A549 (cell line): ENCODE results near the gene ZBTB47. TPM values are rescaled to one million over a fixed set of nuclear protein-coding genes. Genes with fewer than 3 reads are reported as not detected.

Experiments
- ATAC-seq, 2 experiments: fragments of 200-7000 bp in 1 of 2; fragments of >200 bp in 1 of 2; cut with Nextera tagmentation in 1 of 2; cut with Tn5 transposase in 1 of 2; 3 replicates each; pipeline versions ENCODE4 v1.8.0 to v1.9.1; 2018 to 2020; ENCODE audit warnings: mild to moderate bottlenecking in 1 of 2, moderate library complexity in 1 of 2
- CTCF ChIA-PET: fragments of 300-600 bp; sonication (Branson Sonifier 250); formaldehyde crosslinking; extraction: SDS; loops from one replicate; lab custom pipeline; 2021; ENCODE audit warnings: antibody characterized with exemption, inconsistent platforms; lab: Yijun Ruan, JAX
- POLR2A ChIA-PET: fragments of 350-600 bp; formaldehyde crosslinking; extraction: SDS; loops from one replicate; lab custom pipeline; 2021; ENCODE audit warnings: antibody characterized with exemption, inconsistent platforms; lab: Yijun Ruan, JAX
- DNase-seq, 2 experiments: peaks; one replicate each; pipeline versions ENCODE4 v3.0.0 to v3.0.0-alpha.2; 2011 to 2016; ENCODE audit warnings: low read depth in 1 of 2, low spot score in 1 of 2
- FAIRE-seq: peaks from 2 replicates; lab custom pipeline; 2011; peaks lifted over from hg19 to GRCh38; lab: Jason Lieb, UNC
- H3K27ac ChIP-seq, 2 experiments: fragments of >200 bp; sonication (Bioruptor Twin); formaldehyde crosslinking; 3 replicates each; pipeline ENCODE4 v1.5.1; 2016 to 2017
- H3K4me1 ChIP-seq: fragments of >200 bp; sonication (Bioruptor Twin); formaldehyde crosslinking; 3 replicates; pipeline ENCODE4 v1.6.1; 2016
- H3K4me2 ChIP-seq: fragments of >200 bp; sonication (Bioruptor Twin); formaldehyde crosslinking; 3 replicates; pipeline ENCODE4 v1.6.1; 2016
- H3K4me3 ChIP-seq: fragments of >200 bp; sonication (Bioruptor Twin); formaldehyde crosslinking; 3 replicates; pipeline ENCODE4 v1.5.1; 2016
- H3K9me3 ChIP-seq: fragments of >200 bp; sonication (Bioruptor Twin); formaldehyde crosslinking; 3 replicates; pipeline ENCODE4 v1.6.1; 2016
- CBX2 ChIP-seq: fragments of 200-600 bp; sonication (generic); IDR thresholded peaks from 2 replicates; pipeline ENCODE4 v1.6.1; 2016; ENCODE audit warnings: low read depth, mild to moderate bottlenecking, borderline replicate concordance
- CHD4 ChIP-seq: fragments of 200-600 bp; sonication (generic); IDR thresholded peaks from 2 replicates; pipeline ENCODE4 v1.6.1; 2016; ENCODE audit warnings: antibody characterized with exemption, mild to moderate bottlenecking, borderline replicate concordance
- EHF ChIP-seq: fragments of 250-450 bp; sonication (Bioruptor Pico); IDR thresholded peaks from 2 replicates; pipeline ENCODE4 v1.5.0; 2020; ENCODE audit warnings: mild to moderate bottlenecking
- ESRRA ChIP-seq: fragments of 150-350 bp; IDR thresholded peaks from 2 replicates; pipeline ENCODE4 v1.6.1; 2014; ENCODE audit warnings: mild to moderate bottlenecking, low read length, borderline replicate concordance
- HDAC2 ChIP-seq: fragments of 200-600 bp; sonication (generic); IDR thresholded peaks from 2 replicates; pipeline ENCODE4 v1.6.1; 2016
- HEYL ChIP-seq: fragments of 250-450 bp; sonication (Bioruptor Pico); IDR thresholded peaks from 2 replicates; pipeline ENCODE4 v1.8.0; 2021; ENCODE audit warnings: mild to moderate bottlenecking, moderate library complexity
- HOXA7 ChIP-seq: fragments of 250-450 bp; sonication (Bioruptor Pico); IDR thresholded peaks from 2 replicates; pipeline ENCODE4 v1.5.0; 2020; ENCODE audit warnings: mild to moderate bottlenecking, moderate library complexity
- KDM5A ChIP-seq: fragments of 200-600 bp; sonication (generic); IDR thresholded peaks from 2 replicates; pipeline ENCODE4 v1.6.1; 2016; ENCODE audit warnings: antibody characterized with exemption, mild to moderate bottlenecking
- MAZ ChIP-seq: fragments of 150-350 bp; IDR thresholded peaks from 2 replicates; pipeline ENCODE4 v1.6.1; 2014; ENCODE audit warnings: antibody characterized with exemption, low read depth, low read length, borderline replicate concordance
- RAD21 ChIP-seq, 2 experiments: fragments of >200 bp in 1 of 2; sonication (Bioruptor Twin) in 1 of 2; formaldehyde crosslinking in 1 of 2; IDR thresholded peaks in 1 of 2; conservative IDR thresholded peaks in 1 of 2; 2 replicates in 1 of 2; 3 replicates in 1 of 2; pipeline ENCODE4 v1.6.1; 2012 to 2018; ENCODE audit warnings: inconsistent platforms in 1 of 2
- RFX5 ChIP-seq: fragments of 450-650 bp; IDR thresholded peaks from 2 replicates; pipeline ENCODE4 v1.7.1; 2014; ENCODE audit warnings: antibody characterized with exemption, mild to moderate bottlenecking, moderate library complexity
- SREBF2 ChIP-seq: fragments of 450-650 bp; IDR thresholded peaks from 2 replicates; pipeline ENCODE4 v1.6.1; 2014; ENCODE audit warnings: mild to moderate bottlenecking, moderate library complexity
- TP53 ChIP-seq: fragments of 250-450 bp; sonication (Bioruptor Pico); IDR thresholded peaks from 2 replicates; pipeline ENCODE4 v1.5.0; 2021; ENCODE audit warnings: mild to moderate bottlenecking, moderate library complexity
- ZFP36 ChIP-seq: fragments of 450-650 bp; IDR thresholded peaks from 2 replicates; pipeline ENCODE4 v1.6.1; 2014; ENCODE audit warnings: borderline replicate concordance; ENCODE audit not compliant: partially characterized antibody
- ZNF302 ChIP-seq: fragments of 250-450 bp; sonication (Bioruptor Pico); IDR thresholded peaks from 2 replicates; pipeline ENCODE4 v1.9.0; 2021; ENCODE audit warnings: inconsistent platforms, mild to moderate bottlenecking, moderate library complexity
- WGBS: methylation state at CpG from one replicate; pipeline ENCODE4 v1.1.6; 2017; ENCODE audit errors: missing lambda C conversion rate; 5-methylcytosine and 5-hydroxymethylcytosine counted together
- polyA plus RNA-seq, 4 experiments: library from polyadenylated mRNA; depleted of rRNA in 3 of 4; stranded (reverse); fragments of >200 nt; fragmentation: RNase III in 1 of 4; extraction: RNeasy Plus Mini Kit Qiagen cat#74134 plus additional on column Dnase treatment in 1 of 4; gene quantifications; 2 replicates in 3 of 4; 3 replicates in 1 of 4; pipeline ENCODE4 v1.2.3, GENCODE V29; 2011 to 2017
- TF ChIP-seq, protein P1 (sequence below): fragments of 250-450 bp; sonication (Bioruptor Pico); IDR thresholded peaks from 2 replicates; pipeline ENCODE4 v1.5.0; 2021; ENCODE audit warnings: mild to moderate bottlenecking, moderate library complexity, borderline replicate concordance
- TF ChIP-seq, protein P2 (sequence below): IDR thresholded peaks from 2 replicates; pipeline ENCODE4 v1.6.1; 2012
- TF ChIP-seq, protein P3 (sequence below): fragments of 450-650 bp; IDR thresholded peaks from 2 replicates; pipeline ENCODE4 v1.6.1; 2014; ENCODE audit warnings: antibody characterized with exemption
- TF ChIP-seq, protein P4 (sequence below): fragments of >200 bp; sonication (Bioruptor Twin); formaldehyde crosslinking; IDR thresholded peaks from 3 replicates; pipeline ENCODE4 v1.6.1; 2016
- TF ChIP-seq, protein P5 (sequence below): fragments of 200-600 bp; sonication (generic); IDR thresholded peaks from 2 replicates; pipeline ENCODE4 v1.6.1; 2016; ENCODE audit warnings: antibody characterized with exemption, mild to moderate bottlenecking, moderate library complexity

ZBTB47 gene
- polyA plus RNA-seq, 2 of the 4 experiments (the other 2 are of a cell fraction) = 2.5 to 6.8 TPM

DNA sequence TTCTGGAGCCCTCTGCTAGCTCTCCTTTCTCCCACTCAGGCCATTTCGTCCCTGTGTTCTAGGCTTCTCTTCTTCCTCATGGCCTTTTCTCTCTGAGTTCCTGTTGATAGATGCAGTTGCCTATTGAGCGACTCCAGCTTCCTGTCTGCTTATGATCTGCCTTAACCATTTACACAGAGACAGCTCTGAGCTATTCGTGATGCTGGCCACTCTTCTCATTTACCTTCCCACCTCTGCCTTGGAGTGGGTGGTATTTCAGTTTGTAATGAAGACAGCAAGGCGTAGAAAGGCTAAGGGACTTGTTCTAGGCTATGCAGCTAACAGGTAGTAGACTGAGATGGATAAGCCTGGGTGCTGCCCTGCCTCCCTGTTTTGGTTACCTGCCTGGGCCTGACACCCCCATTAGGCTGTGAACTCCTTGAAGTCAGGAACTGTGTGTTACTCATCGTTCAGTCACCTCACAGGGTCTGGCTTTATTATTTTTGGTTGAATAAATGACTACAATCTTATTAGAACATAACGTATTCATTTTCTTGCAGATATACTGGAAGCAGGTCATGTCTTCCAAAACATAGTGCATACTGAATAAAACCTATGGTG is 12.6 kb upstream of the ZBTB47 start (continued):
- TF ChIP-seq, protein P1, sequence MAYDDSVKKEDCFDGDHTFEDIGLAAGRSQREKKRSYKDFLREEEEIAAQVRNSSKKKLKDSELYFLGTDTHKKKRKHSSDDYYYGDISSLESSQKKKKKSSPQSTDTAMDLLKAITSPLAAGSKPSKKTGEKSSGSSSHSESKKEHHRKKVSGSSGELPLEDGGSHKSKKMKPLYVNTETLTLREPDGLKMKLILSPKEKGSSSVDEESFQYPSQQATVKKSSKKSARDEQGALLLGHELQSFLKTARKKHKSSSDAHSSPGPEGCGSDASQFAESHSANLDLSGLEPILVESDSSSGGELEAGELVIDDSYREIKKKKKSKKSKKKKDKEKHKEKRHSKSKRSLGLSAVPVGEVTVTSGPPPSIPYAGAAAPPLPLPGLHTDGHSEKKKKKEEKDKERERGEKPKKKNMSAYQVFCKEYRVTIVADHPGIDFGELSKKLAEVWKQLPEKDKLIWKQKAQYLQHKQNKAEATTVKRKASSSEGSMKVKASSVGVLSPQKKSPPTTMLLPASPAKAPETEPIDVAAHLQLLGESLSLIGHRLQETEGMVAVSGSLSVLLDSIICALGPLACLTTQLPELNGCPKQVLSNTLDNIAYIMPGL (CRISPR knock-in tag) = no peak
- TF ChIP-seq HEYL (CRISPR knock-in tag) = no peak
- no peak for TF ChIP-seq EHF
- TF ChIP-seq, protein P2, sequence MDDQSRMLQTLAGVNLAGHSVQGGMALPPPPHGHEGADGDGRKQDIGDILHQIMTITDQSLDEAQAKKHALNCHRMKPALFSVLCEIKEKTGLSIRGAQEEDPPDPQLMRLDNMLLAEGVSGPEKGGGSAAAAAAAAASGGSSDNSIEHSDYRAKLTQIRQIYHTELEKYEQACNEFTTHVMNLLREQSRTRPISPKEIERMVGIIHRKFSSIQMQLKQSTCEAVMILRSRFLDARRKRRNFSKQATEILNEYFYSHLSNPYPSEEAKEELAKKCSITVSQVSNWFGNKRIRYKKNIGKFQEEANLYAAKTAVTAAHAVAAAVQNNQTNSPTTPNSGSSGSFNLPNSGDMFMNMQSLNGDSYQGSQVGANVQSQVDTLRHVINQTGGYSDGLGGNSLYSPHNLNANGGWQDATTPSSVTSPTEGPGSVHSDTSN = no peak

DNA sequence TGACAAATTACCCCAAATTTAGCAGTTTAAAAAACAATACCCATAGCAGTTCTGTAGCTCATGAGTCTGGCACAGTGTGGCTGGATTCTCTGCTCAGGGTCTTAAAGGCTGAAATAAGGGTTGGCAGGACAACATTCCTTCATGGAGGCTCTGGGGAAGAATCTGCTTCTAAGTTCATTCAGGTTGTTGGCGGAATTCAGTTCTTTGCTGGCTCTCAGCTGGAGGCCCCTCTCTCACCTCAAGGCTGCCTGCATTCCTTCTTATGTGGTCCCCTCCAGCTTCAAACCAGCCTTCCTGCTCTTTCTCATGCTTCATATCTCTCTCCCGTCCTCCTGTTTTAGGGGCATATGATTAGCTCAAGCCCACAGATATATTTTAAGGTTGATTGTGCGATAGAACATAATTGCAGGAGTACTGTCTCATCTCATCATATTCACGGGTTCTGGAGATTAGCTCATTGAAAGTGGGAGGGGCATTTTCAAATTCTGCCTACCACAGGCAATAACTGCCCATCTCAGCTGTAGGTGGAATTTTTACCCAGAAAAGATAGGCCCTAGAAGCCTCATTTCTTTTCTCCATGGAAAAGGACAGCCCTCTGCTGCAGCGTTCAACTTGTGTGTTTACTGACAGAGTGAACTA is 5.6 kb upstream of the ZBTB47 start:
- Histone ChIP-seq H3K9me3 (no peaks in the 10 kb centered on the region), H3K27ac (no peak overlapping the region), H3K4me2 (no peak overlapping the region), H3K4me3 (no peak overlapping the region), H3K4me1 (peaks cover 22% of the 10 kb centered on the region)
- no peak for FAIRE-seq
- ChIA-PET POLR2A (interaction anchor here (0.5 kb wide), 1 partner anchor 31 kb away, joined by 3 read pairs; no protein-coding TSS in a partner anchor), CTCF (interaction anchor here (0.7 to 1.1 kb wide), 2 partner anchors 13 to 16 kb away, joined by 3 read pairs; no protein-coding TSS in a partner anchor)
- no peak for DNase-seq
- TF ChIP-seq MAZ (no peak), SREBF2 (no peak)
- TF ChIP-seq, protein P1 (CRISPR knock-in tag) = no peak
- WGBS = 85% methylated on average over 5 of the region's 5 CpGs
- no peak for ATAC-seq

DNA sequence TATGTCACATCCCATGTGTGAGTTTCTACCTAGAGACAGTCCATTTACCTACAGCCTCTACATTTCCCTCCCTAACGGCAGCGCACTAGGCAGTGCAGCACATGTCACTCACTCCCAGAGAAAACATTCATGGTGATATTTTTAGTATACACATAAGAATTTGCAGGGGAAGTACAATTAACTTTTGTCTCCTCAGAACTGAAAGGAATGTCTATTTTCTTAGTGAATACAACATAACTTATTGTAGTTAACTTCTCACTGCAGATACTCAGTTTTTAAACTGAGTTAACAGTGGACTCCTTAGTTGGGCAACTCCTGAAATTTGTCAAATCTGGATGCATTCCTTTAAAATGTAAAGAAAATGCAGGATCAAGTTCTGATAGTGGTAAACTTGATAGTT is 4.5 kb upstream of the ZBTB47 start:
- Histone ChIP-seq H3K4me1 (peaks cover 27% of the 10 kb centered on the region), H3K4me3 (no peak overlapping the region), H3K27ac (no peak overlapping the region), H3K9me3 (no peaks in the 10 kb centered on the region), H3K4me2 (no peak overlapping the region)
- 93% methylated on average over 2 of the region's 2 CpGs for WGBS
- CTCF ChIA-PET = no interaction called here
- FAIRE-seq (no peak), ATAC-seq (no peak), DNase-seq (no peak)
- POLR2A ChIA-PET = no interaction called here
- TF ChIP-seq TP53 (CRISPR knock-in tag) (no peak), RAD21 (conservative IDR thresholded peaks at IDR 0.05 in 1 of 2, IDR thresholded peaks at IDR 0.05 in 1 of 2) (no peak), CBX2 (no peak), ESRRA (no peak), HDAC2 (no peak), KDM5A (no peak), ZNF302 (CRISPR knock-in tag) (no peak), RFX5 (no peak), CHD4 (no peak), ZFP36 (no peak), HOXA7 (no peak)
- TF ChIP-seq, protein P3, sequence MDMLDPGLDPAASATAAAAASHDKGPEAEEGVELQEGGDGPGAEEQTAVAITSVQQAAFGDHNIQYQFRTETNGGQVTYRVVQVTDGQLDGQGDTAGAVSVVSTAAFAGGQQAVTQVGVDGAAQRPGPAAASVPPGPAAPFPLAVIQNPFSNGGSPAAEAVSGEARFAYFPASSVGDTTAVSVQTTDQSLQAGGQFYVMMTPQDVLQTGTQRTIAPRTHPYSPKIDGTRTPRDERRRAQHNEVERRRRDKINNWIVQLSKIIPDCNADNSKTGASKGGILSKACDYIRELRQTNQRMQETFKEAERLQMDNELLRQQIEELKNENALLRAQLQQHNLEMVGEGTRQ = no peak
- TF ChIP-seq, protein P2 = no peak
- TF ChIP-seq, protein P4, sequence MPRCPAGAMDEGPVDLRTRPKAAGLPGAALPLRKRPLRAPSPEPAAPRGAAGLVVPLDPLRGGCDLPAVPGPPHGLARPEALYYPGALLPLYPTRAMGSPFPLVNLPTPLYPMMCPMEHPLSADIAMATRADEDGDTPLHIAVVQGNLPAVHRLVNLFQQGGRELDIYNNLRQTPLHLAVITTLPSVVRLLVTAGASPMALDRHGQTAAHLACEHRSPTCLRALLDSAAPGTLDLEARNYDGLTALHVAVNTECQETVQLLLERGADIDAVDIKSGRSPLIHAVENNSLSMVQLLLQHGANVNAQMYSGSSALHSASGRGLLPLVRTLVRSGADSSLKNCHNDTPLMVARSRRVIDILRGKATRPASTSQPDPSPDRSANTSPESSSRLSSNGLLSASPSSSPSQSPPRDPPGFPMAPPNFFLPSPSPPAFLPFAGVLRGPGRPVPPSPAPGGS = no peak
- TF ChIP-seq, protein P5, sequence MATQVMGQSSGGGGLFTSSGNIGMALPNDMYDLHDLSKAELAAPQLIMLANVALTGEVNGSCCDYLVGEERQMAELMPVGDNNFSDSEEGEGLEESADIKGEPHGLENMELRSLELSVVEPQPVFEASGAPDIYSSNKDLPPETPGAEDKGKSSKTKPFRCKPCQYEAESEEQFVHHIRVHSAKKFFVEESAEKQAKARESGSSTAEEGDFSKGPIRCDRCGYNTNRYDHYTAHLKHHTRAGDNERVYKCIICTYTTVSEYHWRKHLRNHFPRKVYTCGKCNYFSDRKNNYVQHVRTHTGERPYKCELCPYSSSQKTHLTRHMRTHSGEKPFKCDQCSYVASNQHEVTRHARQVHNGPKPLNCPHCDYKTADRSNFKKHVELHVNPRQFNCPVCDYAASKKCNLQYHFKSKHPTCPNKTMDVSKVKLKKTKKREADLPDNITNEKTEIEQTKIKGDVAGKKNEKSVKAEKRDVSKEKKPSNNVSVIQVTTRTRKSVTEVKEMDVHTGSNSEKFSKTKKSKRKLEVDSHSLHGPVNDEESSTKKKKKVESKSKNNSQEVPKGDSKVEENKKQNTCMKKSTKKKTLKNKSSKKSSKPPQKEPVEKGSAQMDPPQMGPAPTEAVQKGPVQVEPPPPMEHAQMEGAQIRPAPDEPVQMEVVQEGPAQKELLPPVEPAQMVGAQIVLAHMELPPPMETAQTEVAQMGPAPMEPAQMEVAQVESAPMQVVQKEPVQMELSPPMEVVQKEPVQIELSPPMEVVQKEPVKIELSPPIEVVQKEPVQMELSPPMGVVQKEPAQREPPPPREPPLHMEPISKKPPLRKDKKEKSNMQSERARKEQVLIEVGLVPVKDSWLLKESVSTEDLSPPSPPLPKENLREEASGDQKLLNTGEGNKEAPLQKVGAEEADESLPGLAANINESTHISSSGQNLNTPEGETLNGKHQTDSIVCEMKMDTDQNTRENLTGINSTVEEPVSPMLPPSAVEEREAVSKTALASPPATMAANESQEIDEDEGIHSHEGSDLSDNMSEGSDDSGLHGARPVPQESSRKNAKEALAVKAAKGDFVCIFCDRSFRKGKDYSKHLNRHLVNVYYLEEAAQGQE = no peak
